ENCODE data around the gene CTSO. TPM values are rescaled to one million over a fixed set of nuclear protein-coding genes. Genes with fewer than 3 reads are reported as not detected.

CTSO gene
- total and polyA plus RNA-seq, 2 donors from 2014 or later: 22.9 to 40.3 TPM

GRCh38 chr4:155956461-155956860 lies 2.8 kb upstream of the CTSO start:
- no peak for DNase-seq
- Histone ChIP-seq H3K4me1 (ENCODE audit: control insufficient read depth in 2 of 3, insufficient read depth in 2 of 3, low read depth in 1 of 3, low read length in 3 of 3) (no peaks in the 10 kb centered on the region), H3K27me3 (ENCODE audit: control insufficient read depth, insufficient read depth, low read length) (no peaks in the 10 kb centered on the region), H3K4me3 (ENCODE audit: low read length in 3 of 3) (no peak overlapping the region), H3K27ac (ENCODE audit: low read depth in 2 of 2, low read length in 2 of 2) (no peak overlapping the region), H3K9ac (ENCODE audit: low read length in 3 of 3) (no peak overlapping the region), H3K9me3 (ENCODE audit: control insufficient read depth in 2 of 3, insufficient read depth in 1 of 3, low read length in 3 of 3) (no peaks in the 10 kb centered on the region), H3K36me3 (ENCODE audit: control insufficient read depth in 2 of 3, insufficient read depth in 3 of 3, low read length in 3 of 3) (no peaks in the 10 kb centered on the region)
- intact Hi-C loops (cut with DNase I): no loop called here
- TF ChIP-seq CTCF (IDR thresholded peaks at IDR 0.05; ENCODE audit: borderline replicate concordance, extremely low read depth, insufficient read depth): no peak
- FAIRE-seq: no peak

- H3K36me3 ChIP-seq (ENCODE audit: control insufficient read depth in 2 of 3, insufficient read depth in 3 of 3, low read length in 3 of 3): no peaks in the 10 kb centered on the region
- H3K4me3 ChIP-seq (ENCODE audit: low read length in 3 of 3): no peak overlapping the region
- intact Hi-C loops (cut with DNase I): loop anchor here (5.0 kb wide), 1 partner anchor 143 kb away; no protein-coding TSS in a partner anchor
- no peak overlapping the region for H3K9ac ChIP-seq (ENCODE audit: low read length in 3 of 3)
- H3K27ac ChIP-seq (ENCODE audit: low read depth in 2 of 2, low read length in 2 of 2): no peak overlapping the region
- no peaks in the 10 kb centered on the region for H3K27me3 ChIP-seq (ENCODE audit: control insufficient read depth, insufficient read depth, low read length)
- no peak for DNase-seq
- TF ChIP-seq CTCF (IDR thresholded peaks at IDR 0.05; ENCODE audit: borderline replicate concordance, extremely low read depth, insufficient read depth): no peak
- FAIRE-seq: no peak
- H3K9me3 ChIP-seq (ENCODE audit: control insufficient read depth in 2 of 3, insufficient read depth in 1 of 3, low read length in 3 of 3): no peaks in the 10 kb centered on the region
- H3K4me1 ChIP-seq (ENCODE audit: control insufficient read depth in 2 of 3, insufficient read depth in 2 of 3, low read depth in 1 of 3, low read length in 3 of 3): no peaks in the 10 kb centered on the region
These were observed 1.3 kb upstream of the CTSO start for GRCh38 chr4:155954939-155955338.

GRCh38 chr4:155954118-155954685 lies 536 bp upstream of the CTSO start:
- DNase-seq: peak in 1 of 5 donors; percentile 50
- Histone ChIP-seq H3K27me3 (ENCODE audit: control insufficient read depth, insufficient read depth, low read length) (no peaks in the 10 kb centered on the region), H3K4me3 (ENCODE audit: low read length in 3 of 3) (peak overlapping the region; percentile 70 to 98 (median 90)), H3K4me1 (ENCODE audit: control insufficient read depth in 2 of 3, insufficient read depth in 2 of 3, low read depth in 1 of 3, low read length in 3 of 3) (no peaks in the 10 kb centered on the region), H3K9me3 (ENCODE audit: control insufficient read depth in 2 of 3, insufficient read depth in 1 of 3, low read length in 3 of 3) (no peaks in the 10 kb centered on the region), H3K36me3 (ENCODE audit: control insufficient read depth in 2 of 3, insufficient read depth in 3 of 3, low read length in 3 of 3) (no peaks in the 10 kb centered on the region), H3K27ac (ENCODE audit: low read depth in 2 of 2, low read length in 2 of 2) (peak overlapping the region; percentile 95 to 99), H3K9ac (ENCODE audit: low read length in 3 of 3) (peak overlapping the region; percentile 71 to 98 (median 83))
- FAIRE-seq: no peak
- intact Hi-C loops (cut with DNase I): loop anchor here (5.0 kb wide), 1 partner anchor 142 kb away; no protein-coding TSS in a partner anchor
- TF ChIP-seq CTCF (IDR thresholded peaks at IDR 0.05; ENCODE audit: borderline replicate concordance, extremely low read depth, insufficient read depth): no peak

All from kidney (tissue), 14 donors.